ENCODE measurements around the gene ALPL. TPM values are rescaled to one million over a fixed set of nuclear protein-coding genes. Genes with fewer than 3 reads are reported as not detected.

ALPL gene
- 11.3 and 12.3 TPM in 2 replicates for total RNA-seq

GRCh38 chr1:21509351-21510112 lies at the start of gene ALPL:
Gene ALPL, plus strand, starts transcription at chr1:21509423. Its CDS starts 44,659 bp downstream, at chr1:21554082.

Other genes starting within 250 kb of the ALPL start
- gene ECE1, start 219.0 kb upstream of the ALPL start, total RNA-seq = 153 and 204 TPM in 2 replicates
- 6.5 and 7.6 TPM in 2 replicates for gene NBPF3, start 69.3 kb upstream of the ALPL start, total RNA-seq
- gene RAP1GAP, start 159.9 kb downstream of the ALPL start, total RNA-seq = 0.36 and 0.49 TPM in 2 replicates

Measured in cardiac atrium fibroblast (primary cell).